SK-N-MC (cell line): ENCODE data around the gene C1S.

Source experiments
- EZH2 ChIP-seq: fragments of 200-600 bp; sonication (generic); IDR thresholded peaks from one replicate; pipeline ENCODE4 v1.6.1; 2017; ENCODE audit warnings: antibody characterized with exemption
- FOXP2 ChIP-seq: optimal IDR thresholded peaks from 2 replicates; pipeline ENCODE3; 2011; ENCODE audit warnings: mild to moderate bottlenecking, moderate library complexity; ENCODE audit not compliant: insufficient read depth; ENCODE audit errors: extremely low read length, control extremely low read depth
- POLR2AphosphoS5 ChIP-seq: IDR thresholded peaks from 2 replicates; pipeline ENCODE4 v1.6.1; 2012; ENCODE audit warnings: mild to moderate bottlenecking, low read depth, low read length, borderline replicate concordance

DNA sequence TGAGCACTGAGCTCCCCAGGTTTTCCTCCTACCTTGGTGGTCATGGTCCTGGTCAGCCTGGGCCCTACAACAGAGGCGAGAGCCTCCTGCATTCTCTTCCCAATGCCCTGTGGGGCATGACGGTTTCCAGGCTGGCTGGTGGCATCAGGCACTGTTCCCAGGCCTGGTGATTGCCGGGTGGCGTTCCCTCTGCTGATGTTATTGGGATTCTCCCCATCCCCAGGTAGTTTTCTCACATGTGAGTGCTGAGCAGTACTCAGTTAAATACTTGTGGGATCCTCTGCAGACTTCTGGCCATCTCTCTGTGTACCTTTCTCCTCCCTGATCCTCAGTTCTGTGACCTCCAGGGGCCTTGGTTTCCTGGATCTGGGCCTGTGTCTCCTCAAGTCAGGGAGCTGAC is 16.0 kb downstream of the C1S start:
- TF ChIP-seq EZH2, result no peak
- no peak for TF ChIP-seq POLR2AphosphoS5
- TF ChIP-seq FOXP2, result no peak
